OCI-LY7 (cell line): ENCODE measurements around the gene FHIT.

Experiments used
- CTCF ChIP-seq: fragments of 200-600 bp; sonication (generic); conservative IDR thresholded peaks from 2 replicates; pipeline ENCODE4 v1.5.1; 2014; ENCODE audit warnings: mild to moderate bottlenecking, antibody characterized with exemption, low read length, moderate library complexity, mixed read lengths
- EZH2phosphoT487 ChIP-seq: fragments of 200-600 bp; sonication (generic); IDR thresholded peaks from 2 replicates; pipeline ENCODE4 v1.6.1; 2018; ENCODE audit warnings: low read depth, borderline replicate concordance, mild to moderate bottlenecking, mixed run types, antibody characterized with exemption, low read length, moderate library complexity, mixed read lengths

- TF ChIP-seq CTCF (no peak), EZH2phosphoT487 (no peak)
These were observed 827.7 kb downstream of the FHIT start for GRCh38 chr3:60423556-60423955.
